GM18499 (cell line): Measurements from ENCODE around the gene BAIAP3.

Experiments
- ATAC-seq: cut with Tn5 transposase; IDR thresholded peaks from one replicate; pipeline ENCODE4 v1.9.1; 2021; ENCODE audit warnings: moderate number of reproducible peaks; ENCODE audit not compliant: insufficient read depth, unreplicated experiment

Gene BAIAP3

DNA sequence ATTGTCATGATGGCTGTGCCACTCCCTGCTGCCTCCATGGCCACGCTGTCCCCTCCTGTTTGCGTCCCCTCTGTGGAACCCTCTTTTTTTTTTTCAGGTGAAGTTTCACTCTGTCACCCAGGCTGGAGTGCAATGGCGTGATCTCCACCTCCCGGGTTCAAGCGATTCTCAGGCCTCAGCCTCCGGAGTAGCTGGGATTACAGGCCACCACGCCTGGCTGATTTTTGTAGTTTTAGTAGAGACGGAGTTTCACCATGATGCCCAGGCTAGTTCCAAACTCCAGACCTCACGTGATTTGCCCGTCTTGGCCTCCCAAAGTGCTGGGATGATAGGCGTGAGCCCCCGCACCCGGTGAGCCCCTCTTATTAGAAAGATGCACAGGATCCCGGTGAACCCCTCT lies 35.0 kb upstream of the BAIAP3 start:
- ATAC-seq: no peak

DNA sequence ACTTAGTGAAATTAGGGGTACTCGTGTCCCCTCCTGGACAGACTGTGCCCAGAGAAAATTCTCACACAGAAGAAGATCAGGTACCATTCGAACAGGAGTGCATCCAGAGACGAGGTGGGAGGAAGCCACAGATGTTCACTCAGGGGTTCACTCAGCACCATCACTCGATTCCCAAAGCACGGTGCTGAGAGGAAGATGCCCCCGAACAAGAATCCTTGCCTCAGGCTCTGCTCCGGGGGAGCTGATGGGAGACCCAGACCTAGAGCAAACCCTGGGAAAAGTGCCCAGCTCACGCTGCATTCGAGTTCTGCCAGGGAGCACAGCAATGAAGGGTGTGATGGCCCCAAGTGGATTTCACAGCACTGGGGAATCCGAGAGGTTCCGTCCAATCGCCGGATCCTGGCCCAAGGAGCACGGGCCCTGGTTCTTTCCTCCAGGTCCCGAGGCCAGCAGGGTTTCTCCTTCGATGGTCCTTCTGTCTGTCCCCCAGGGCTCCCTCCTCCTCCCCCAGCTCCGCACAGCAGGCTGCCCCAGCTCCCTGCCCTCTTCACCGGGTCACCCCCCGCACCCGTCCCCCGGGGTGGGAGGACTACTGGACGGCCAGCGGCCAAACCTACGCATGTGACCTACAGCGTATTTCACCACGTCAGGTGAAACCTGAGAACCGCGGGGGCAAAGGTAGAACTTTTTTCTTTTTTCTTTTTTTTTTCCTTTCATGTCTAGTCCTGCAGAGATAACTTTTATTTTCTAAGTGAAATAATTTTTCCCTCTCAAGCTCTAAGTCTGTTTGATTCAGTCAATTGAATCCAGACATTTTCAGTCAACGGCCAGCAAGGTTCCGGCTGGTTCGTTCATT lies 34.2 kb upstream of the BAIAP3 start:
- no peak for ATAC-seq

DNA sequence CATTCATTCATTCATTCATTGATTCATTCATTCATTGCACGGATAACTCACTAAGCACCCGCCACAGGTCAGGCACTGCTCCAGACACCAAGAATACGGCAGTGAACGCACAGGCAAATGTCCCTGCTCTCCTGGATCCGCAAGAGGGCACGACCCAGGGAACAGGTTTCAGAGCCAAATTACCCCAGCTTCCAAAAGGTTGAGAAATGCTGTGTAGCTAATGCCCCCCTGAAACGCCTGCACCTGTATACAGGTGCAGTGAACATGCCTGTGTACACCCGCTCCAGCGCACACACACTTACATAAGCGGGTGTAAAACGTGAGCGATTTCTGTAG lies 33.6 kb upstream of the BAIAP3 start:
- no peak for ATAC-seq

DNA sequence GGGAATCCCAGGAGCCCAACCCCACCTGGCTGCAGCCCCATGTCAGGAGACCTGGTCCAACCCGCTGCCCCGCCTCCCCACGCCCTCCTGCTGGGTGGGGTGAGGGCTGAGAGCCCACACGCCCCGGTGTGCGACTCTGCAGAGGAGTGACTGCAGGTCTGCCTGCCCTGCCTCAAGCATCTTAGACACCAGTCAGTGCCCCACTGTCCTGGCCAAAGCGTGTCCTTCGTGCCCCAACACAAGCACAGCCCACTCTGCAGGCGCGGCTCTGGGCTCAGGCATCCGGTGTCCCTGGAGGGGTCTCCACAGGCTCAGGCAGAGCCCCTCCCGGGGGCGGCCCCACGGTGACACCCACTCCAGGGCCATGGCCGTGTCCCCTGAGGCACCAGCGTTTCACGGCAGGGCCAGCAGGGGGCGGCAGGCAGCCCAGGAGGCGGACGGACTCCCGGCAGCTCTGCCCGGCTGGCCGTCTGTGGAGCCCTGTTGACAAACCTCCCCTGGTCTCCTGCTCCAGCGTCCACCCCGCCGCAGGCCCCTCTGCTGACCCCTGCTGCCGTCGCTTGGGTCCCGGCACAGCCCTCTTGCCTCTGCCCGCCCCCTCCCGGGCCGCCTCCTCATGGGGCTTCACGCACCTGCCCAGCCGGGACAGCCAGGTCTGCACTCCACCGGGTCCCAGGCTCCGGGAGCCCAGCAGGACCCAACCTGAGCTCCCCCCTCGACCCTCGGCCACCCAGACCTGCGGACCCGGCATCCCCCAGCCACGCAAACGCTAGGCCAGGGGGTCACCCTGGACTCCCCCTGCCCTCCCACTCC lies 32.6 kb upstream of the BAIAP3 start:
- ATAC-seq: no peak

DNA sequence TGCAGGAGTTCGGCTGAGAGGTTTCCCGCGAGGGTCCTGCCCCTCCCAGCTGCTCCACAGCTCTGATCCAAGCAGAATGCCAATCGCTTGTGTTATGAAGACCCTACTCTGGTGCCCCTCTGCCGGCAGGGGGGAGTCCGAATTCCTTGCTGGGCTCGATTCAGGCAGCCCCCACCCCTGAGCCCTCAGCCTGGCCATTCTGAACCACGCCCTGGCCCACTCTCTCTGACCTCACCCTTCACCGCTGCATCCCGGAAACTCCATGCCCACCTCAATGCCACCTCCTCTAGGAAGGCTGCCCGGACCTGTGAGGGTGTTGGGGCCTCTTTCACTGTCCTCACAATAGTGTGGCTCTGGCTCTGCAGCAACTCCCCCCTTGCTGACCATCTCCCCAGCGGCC lies 31.9 kb upstream of the BAIAP3 start:
- no peak for ATAC-seq

DNA sequence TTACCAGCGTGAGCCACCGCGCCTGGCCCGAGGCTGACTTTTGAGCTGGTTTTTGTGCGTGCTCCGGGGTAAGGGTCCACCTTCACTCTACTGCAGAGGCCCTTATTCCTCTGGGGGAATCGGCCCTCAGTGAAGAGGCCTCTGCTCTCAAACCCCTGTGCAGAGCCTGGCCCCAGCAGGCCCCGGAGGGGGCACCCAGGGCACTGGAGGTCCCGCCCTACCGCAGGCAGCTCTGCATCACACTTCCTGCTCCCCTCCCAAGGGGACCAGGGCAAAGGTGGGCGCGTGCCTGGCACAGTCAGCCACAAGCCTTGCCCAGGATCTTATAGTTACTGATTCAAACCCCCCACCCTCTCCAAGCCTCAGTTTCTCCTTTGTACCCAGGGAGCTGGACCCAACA lies 27.6 kb upstream of the BAIAP3 start:
- ATAC-seq: no peak

DNA sequence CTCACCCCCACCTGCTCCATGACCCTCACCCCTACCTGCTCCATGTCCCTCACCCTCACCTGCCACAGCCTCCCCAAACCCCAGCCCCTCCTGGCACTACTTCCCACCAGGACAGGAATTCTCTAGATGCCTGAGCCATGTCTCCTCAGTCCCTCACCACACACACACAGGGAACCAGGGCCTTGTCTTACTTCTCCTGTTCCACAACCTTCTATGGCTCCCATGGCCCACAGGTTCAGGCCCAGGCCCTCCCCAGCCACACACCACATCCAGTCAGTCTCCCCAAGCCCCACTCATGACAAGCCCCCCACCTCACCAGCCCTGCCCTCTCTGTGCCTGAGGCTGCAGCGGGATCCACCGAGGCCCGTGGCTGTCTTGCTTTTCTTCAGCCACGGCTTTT lies 27.1 kb upstream of the BAIAP3 start:
- ATAC-seq: no peak

DNA sequence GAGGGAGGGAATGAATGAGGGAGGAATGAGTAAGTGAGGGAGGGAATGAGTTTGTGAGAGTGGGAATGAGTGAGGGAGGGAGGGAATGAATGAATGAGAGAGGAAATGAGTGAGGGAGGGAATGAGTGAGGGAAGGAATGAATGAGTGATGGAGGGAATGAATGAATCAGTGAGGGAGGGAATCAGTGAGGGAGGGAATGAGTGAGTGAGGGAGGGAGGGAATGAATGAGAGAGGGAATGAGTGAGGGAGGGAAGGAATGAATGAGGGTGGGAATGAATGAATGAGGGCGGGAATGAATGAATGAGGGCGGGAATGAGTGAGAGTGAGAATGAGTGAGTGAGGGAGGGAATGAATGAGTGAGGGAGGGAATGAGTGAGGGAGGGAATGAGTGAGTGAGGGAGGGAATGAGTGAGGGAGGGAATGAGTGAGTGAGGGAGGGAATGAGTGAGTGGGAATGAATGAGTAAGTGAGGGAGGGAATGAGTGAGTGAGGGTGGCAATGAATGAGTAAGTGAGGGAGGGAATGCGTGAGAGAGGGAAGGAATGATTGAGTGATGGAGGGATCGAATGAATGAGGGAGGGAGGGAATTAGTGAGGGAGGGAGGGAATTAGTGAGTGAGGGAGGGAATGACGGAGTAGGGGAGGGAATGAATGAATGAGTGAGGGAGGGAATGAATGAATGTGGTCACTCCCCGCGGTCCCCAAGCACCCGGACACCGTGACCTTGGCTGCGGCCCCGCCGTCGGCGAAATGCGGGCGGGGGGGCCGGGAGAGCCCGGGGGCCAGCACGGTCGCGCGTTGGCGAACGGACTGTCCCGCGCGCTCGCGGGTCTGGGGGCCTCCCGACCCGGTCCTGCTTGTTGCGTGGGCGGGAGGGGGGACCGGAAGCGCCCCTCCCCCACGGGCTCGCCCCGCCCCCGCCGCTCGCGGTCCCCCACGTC lies 25.1 kb upstream of the BAIAP3 start:
- ATAC-seq: no peak

DNA sequence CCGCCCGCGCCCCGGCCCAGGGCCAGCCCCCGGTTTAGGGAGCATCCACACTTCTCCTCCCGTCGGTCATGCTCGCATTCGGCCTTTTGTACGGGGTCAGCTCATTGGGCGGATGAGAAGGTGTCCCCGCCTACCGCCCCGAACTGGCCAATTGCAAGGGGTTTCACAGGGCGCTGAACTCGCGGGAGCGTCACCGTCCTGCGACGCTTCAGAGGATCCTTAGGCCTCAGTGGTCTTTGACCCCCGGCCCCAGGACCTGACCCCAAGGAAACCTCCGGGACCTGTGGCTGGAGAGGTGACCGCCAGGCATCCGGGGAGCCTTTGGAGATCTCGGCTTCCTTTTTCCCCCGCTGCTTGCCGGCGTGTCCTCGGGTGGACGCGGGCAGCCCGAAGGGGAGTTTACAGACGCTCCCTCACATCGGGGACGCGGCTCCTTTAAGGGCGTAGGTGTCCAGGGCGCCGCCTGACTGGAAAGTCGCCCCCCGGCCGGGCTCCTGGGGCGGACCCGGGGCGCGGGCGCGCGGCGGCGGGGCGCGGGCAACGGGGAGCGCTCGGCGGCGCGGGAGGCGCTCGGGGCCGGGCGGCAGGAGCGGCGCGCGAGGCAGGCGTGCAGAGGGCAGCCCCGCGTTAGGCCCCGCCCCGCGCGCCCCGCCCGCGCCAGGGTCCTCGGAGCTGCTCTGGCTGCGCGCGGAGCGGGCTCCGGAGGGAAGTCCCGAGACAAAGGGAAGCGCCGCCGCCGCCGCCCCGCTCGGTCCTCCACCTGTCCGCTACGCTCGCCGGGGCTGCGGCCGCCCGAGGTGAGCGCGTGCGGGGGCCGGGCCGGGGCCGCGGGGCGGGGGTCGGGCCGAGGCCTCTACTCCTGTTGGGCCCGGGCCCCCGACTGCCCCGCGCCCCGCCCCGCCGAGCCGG lies 24.2 kb upstream of the BAIAP3 start, which contains the start of gene UBE2I:
UBE2I (plus strand) TSS at position 660 of the 909 bp plus-strand sequence. CDS start 4,395 bp downstream, outside the sequence.
- ATAC-seq: peak; percentile 32

DNA sequence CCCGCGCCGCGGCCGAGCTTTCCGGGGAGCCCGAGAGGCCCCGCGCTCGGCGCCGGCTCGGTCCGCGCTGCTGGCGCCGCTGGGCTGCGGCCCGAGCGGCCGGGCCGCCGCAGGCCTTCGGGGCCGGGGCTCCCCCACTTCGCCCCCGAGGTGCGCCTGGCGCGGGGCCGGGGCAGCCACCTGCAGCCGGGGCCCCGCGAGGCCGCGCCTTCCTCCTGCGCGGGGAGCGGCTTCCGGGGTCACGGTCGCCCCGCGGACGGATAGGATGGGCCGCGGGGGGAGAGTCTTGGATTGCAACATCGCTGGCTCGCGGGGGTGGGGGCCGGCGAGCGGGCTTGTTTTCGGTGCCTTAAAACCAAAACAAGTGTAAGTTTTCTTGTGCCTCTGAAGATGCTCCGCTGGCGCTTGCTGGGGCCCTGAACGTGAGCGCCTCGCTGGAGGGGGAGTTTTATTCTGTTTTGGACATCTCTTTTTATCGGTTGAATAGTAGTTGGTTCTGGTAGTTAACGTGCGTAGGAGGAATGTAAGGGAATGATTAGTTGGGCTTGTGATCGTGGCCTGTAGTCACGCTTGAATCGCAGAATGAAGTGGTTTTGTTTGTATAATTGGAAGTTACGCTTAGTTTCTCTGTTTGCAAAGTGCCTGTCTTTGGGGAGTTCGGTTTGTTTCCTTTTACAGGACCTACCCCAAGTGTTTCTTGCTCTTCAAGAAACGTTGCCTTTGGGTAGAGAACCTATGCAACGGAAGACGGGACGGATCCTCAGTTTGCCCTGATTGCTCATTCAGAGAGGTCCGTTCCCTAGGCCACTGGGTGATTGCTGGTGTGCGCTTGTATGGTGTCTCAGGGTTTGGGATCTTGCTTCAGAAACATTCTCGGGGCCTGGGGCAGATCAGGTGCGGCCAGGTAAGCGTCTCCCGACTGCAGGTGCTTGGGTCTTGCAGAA lies 23.3 kb upstream of the BAIAP3 start:
- ATAC-seq: no peak

DNA sequence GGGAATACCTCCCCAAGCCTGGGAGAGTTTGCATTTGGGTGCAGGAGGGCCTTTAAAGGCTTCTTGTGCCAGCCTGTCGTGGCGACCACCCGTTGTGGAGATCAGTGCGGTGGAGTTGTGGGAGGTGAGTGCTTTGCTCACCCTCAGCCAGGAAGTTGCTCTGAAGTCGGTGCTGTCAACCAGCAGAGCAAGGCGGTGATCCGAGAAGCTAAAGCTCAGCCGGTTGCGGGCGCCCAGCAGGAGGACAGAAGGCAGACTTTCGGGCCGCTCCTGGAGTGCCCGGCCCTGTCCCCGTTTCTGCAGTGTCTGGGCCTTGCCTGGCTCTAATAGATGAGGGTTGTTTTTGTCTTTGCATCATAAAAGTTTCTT lies 22.6 kb upstream of the BAIAP3 start:
- ATAC-seq: no peak

DNA sequence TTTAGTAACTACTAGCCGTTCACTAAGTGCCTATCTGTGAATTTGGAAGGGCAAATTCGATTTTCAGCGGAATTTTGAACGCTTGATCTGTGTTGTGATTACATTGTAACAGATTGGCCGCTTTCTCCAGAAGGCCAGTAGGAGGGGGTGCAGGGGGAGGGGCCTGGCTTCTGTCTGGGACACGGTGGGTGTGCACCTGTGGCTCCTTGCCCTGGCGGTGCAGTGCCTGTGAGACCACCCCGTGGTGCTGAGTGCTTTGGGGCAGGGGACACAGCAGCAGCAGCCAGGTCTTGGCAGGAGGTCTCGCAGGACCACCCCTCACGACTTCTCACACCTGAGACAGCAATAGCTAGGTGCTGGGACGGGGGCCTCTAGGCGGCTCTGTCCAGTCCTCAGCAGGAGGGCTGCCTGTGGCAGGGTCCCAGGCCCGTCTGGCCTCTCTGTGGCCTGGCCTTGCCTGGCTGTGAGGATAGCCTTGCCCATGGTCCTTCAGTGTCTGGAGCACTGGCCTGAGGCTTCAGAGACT lies 22.2 kb upstream of the BAIAP3 start:
- ATAC-seq: no peak

DNA sequence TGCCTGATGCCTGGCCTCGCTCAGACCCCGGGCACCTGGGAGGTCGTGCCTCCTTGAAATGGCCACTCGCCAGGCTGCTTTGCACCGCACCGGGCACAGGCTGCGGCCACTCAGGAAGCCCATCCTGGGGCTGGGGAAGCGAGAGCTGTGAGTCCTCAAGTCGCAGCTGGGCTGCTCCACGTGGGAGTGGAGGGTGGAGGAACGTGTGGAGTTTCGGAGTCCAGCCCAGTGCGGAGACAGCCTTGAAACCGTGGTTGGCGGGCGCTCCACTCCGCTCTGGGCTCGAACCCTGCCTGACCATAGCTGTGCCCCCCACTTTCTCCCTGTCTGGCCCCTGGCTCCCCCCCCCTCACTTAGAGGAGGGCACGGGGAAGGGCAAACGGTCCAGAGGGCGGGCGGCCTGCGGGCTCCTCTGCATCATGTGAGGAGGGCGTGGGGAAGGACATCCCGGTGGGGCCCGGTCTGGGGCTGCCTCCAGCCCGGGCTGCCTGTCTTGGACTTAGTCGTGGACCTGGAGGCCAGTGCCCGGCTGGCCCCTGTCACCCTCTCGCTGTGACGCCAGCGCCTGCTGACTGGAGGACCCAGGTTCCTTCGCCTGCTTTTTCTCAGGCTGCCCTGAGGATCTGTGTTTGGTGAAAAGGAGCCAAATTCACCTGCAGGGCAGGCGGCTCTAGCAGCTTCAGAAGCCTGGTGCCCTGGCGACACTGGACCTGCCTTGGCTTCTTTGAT lies 21.5 kb upstream of the BAIAP3 start:
- no peak for ATAC-seq

DNA sequence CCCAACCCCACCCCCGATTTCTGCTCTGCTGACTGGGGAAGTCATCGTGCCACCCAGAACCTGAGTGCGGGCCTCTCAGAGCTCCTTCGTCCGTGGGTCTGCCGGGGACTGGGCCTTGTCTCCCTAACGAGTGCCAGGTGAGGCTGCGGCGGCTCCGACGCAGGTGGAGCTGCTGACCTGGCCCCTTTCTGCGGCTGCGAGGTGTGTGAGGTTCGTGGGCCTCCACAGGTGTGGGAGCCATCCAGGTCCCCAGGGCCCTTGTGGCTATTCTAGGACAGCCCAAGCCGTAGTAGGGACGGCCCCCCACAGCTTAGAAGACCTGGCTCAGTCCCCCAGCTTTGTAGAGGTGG lies 21.0 kb upstream of the BAIAP3 start:
- no peak for ATAC-seq

DNA sequence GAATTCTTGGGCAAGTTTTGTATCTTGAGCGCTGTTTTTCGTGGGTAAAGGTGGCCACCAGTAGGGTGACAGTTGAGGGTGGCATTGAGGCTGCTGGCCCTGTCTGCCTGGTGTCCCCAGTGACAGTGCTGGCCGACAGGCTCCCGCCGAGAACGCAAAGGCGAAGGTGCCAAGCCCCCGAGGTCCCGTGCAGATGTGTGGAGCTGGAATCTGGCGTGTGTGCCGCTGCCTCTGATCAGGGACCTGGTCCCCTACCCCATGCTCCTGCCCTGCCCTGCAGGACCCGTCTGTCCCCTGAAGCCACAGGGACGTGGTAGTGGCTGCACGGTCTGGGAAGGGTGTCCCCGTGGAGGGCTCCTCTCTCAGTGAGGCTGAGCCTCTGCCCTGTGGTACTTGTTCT lies 20.5 kb upstream of the BAIAP3 start:
- no peak for ATAC-seq

DNA sequence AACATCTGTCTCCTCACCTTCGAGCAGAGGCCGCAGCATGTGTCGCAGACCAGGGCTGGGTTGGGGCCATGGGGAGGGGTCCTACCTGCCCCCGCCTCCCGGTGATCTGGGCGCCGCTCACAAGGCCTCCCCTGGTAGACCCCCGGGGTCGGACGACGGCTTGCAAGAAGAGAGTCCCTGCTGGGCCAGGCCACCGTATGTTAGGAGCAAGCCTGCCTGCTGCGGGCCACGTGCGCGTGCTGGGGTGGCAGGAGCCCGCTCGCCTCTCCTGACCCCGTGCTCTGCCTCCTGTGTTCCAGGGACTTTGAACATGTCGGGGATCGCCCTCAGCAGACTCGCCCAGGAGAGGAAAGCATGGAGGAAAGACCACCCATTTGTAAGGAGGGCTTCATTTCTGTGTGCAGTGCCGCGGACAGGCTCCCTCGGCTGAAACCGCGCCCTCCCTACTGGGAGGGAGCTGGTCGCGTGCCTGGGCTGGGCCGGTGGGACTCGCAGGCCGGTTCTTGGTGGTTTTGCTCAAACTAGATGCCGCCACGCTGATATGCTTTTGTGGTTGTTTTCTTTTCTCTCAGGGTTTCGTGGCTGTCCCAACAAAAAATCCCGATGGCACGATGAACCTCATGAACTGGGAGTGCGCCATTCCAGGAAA lies 19.6 kb upstream of the BAIAP3 start:
- ATAC-seq: no peak

DNA sequence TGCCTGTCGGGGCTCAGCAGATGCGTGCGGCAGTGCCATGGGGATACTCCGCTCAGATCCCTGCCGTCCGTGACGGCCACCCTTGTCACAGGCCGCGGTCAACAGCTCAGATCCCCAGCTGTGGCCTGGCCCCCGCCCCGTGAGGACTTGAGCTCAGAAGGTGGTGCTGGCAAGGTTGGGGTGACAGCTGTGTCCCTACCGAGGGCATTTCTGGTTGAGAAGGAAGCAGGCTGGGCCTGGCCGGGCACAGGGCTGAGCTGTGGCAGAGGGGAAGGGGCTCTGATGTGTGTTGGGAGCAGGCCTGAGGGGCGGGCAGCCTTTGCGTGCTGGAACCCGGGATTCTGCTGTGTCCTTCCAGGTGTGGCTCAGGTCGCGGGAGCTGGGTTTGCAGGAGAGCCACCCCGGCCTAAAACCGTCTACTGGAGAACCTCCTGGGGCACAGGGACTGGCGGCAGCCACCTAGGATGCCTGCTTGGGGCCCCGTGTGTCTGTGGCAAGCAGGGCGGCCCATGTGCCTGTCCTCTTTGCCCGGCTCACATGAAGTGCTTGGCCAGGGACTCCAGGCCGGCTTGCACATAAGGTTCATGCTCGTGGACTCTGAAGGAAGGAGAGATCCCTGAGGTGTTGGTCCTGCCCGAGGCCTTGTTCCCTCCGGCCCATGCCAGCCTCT lies 18.9 kb upstream of the BAIAP3 start:
- ATAC-seq: no peak
